K562 (cell line): ENCODE data around the gene CPSF4L. TPM values are rescaled to one million over a fixed set of nuclear protein-coding genes. Genes with fewer than 3 reads are reported as not detected.
A peak's percentile ranks its signal among the peaks of the same experiment; 100 is the strongest.

Experiments used
- ATAC-seq: fragments of 200-7000 bp; cut with Tn5 transposase; 3 replicates; pipeline ENCODE4 v1.9.1; 2020; ENCODE audit warnings: moderate library complexity
- BruUV-seq: library from RNA; stranded (reverse); fragments of 400-500 nt; replicated peaks from 2 replicates; lab custom pipeline; 2021; lab: Mats Ljungman, UMichigan
- CTCF ChIA-PET: fragments of 300-600 bp; formaldehyde crosslinking; extraction: SDS; loops from one replicate; lab custom pipeline; 2021; ENCODE audit warnings: low intra/inter-chr PET ratio; lab: Yijun Ruan, JAX
- POLR2A ChIA-PET: fragments of 300-600, 350-650 bp; sonication (Branson Sonifier 250); formaldehyde crosslinking; extraction: SDS; loops from one replicate; lab custom pipeline; 2021; ENCODE audit warnings: antibody characterized with exemption, inconsistent platforms; lab: Yijun Ruan, JAX
- DNase-seq, 4 experiments: peaks; one replicate each; pipeline versions ENCODE4 v3.0.0 to v3.0.0-alpha.2; 2011 to 2018; ENCODE audit warnings: low spot score in 3 of 4, mixed read lengths in 3 of 4; ENCODE audit errors: extremely low read depth in 1 of 4
- FAIRE-seq: peaks from 2 replicates; lab custom pipeline; 2011; peaks lifted over from hg19 to GRCh38; lab: Jason Lieb, UNC
- H2AFZ ChIP-seq: 2 replicates; pipeline ENCODE4 v1.6.0; 2011; ENCODE audit warnings: low read depth, low read length, control low read depth, inconsistent platforms
- H3K27ac ChIP-seq: fragments of 200-600 bp; 3 replicates; pipeline ENCODE4 v1.8.0; 2011; ENCODE audit warnings: low read depth, mild to moderate bottlenecking, control low read depth, inconsistent platforms, low read length, moderate library complexity, mixed read lengths; ENCODE audit errors: extremely low read depth
- H3K27me3 ChIP-seq, 2 experiments: fragments of 300-600 bp in 1 of 2; 2 replicates in 1 of 2; 3 replicates in 1 of 2; pipeline versions ENCODE4 v1.6.0 to v1.8.0; 2011; ENCODE audit warnings: inconsistent platforms in 2 of 2, low read length in 2 of 2, mild to moderate bottlenecking in 1 of 2, mixed read lengths in 1 of 2, moderate library complexity in 1 of 2; ENCODE audit not compliant: control insufficient read depth in 2 of 2, insufficient read depth in 2 of 2
- H3K36me3 ChIP-seq: fragments of 300-600 bp; 3 replicates; pipeline ENCODE4 v1.8.0; 2011; ENCODE audit warnings: mild to moderate bottlenecking, low read length, inconsistent platforms; ENCODE audit not compliant: control insufficient read depth, insufficient read depth
- H3K4me1 ChIP-seq, 2 experiments: fragments of 200-600 bp in 1 of 2; replicated peaks in 1 of 2; 2 replicates in 1 of 2; 3 replicates in 1 of 2; pipeline versions ENCODE4 v1.5.1 to v1.8.0; 2011; ENCODE audit warnings: inconsistent platforms in 2 of 2, low read length in 2 of 2, mild to moderate bottlenecking in 1 of 2, mixed read lengths in 1 of 2, moderate library complexity in 1 of 2; ENCODE audit not compliant: control insufficient read depth in 2 of 2, insufficient read depth in 2 of 2
- H3K4me2 ChIP-seq: 2 replicates; pipeline ENCODE4 v1.6.1; 2011; ENCODE audit warnings: low read length, control low read depth, inconsistent platforms, mixed read lengths; ENCODE audit not compliant: insufficient read depth
- H3K4me3 ChIP-seq: fragments of 200-600 bp; sonication (generic), shearing (Covaris generic); 2 replicates; pipeline ENCODE4 v1.5.1; 2016; ENCODE audit warnings: control low read depth, inconsistent platforms
- H3K79me2 ChIP-seq: fragments of 200-600 bp; 3 replicates; pipeline ENCODE4 v1.8.0; 2011; ENCODE audit warnings: low read length, inconsistent platforms; ENCODE audit not compliant: control insufficient read depth, insufficient read depth
- H3K9ac ChIP-seq, 2 experiments: 2 replicates each; pipeline versions ENCODE4 v1.6.0 to v1.6.1; 2011; ENCODE audit warnings: low read depth in 2 of 2, low read length in 2 of 2, control low read depth in 1 of 2, inconsistent platforms in 1 of 2, mild to moderate bottlenecking in 1 of 2, mixed read lengths in 1 of 2; ENCODE audit not compliant: insufficient read depth in 1 of 2
- H3K9me1 ChIP-seq: one replicate; pipeline ENCODE4 v1.6.0; 2011; ENCODE audit warnings: inconsistent platforms, mild to moderate bottlenecking, low read length, moderate library complexity; ENCODE audit not compliant: control insufficient read depth, insufficient read depth
- H3K9me3 ChIP-seq: replicated peaks from 2 replicates; pipeline ENCODE4 v1.5.1; 2011; ENCODE audit warnings: low read depth, low read length, inconsistent platforms; ENCODE audit not compliant: control insufficient read depth, insufficient read depth
- H4K20me1 ChIP-seq: replicated peaks from 2 replicates; pipeline ENCODE4 v1.6.1; 2011; ENCODE audit warnings: low read length, inconsistent platforms, mixed read lengths; ENCODE audit not compliant: control insufficient read depth, insufficient read depth
- GTF2F1 ChIP-seq: IDR thresholded peaks from 2 replicates; pipeline ENCODE4 v1.6.1; 2011; ENCODE audit warnings: low read depth, low read length, improper control_type of control experiment
- MIER1 ChIP-seq: fragments of 450-650 bp; IDR thresholded peaks from 2 replicates; pipeline ENCODE4 v1.6.1; 2016; ENCODE audit warnings: antibody characterized with exemption, mild to moderate bottlenecking, low read depth
- MYBL2 ChIP-seq, 2 experiments: fragments of 450-650 bp in 1 of 2; sonication (generic) in 1 of 2; formaldehyde crosslinking in 1 of 2; IDR thresholded peaks; 2 replicates each; pipeline versions ENCODE4 v1.6.1 to v1.8.1; 2017 to 2022; ENCODE audit warnings: borderline replicate concordance in 1 of 2, inconsistent platforms in 1 of 2, low read depth in 1 of 2, mild to moderate bottlenecking in 1 of 2, missing genetic modification reagents in 1 of 2, moderate library complexity in 1 of 2
- NFATC3 ChIP-seq: fragments of 450-650 bp; IDR thresholded peaks from 2 replicates; pipeline ENCODE4 v1.6.1; 2017; ENCODE audit warnings: mild to moderate bottlenecking
- PHF21A ChIP-seq: fragments of 450-650 bp; IDR thresholded peaks from 2 replicates; pipeline ENCODE4 v1.6.1; 2017; ENCODE audit warnings: low read depth, borderline replicate concordance
- SMAD3 ChIP-seq: fragments of 450-650 bp; formaldehyde crosslinking; conservative IDR thresholded peaks from 2 replicates; pipeline ENCODE4 v1.4.0; 2020; ENCODE audit warnings: mild to moderate bottlenecking
- ZZZ3 ChIP-seq: fragments of 450-650 bp; IDR thresholded peaks from 2 replicates; pipeline ENCODE4 v1.6.1; 2016; ENCODE audit warnings: antibody characterized with exemption, mild to moderate bottlenecking, moderate library complexity
- WGBS: fragments of 100-300 bp; shearing (Covaris generic); methylation state at CpG from one replicate; pipeline ENCODE4 v1.1.6; 2016; ENCODE audit warnings: low coverage, mixed read lengths; ENCODE audit not compliant: insufficient coverage; ENCODE audit errors: missing lambda C conversion rate; 5-methylcytosine and 5-hydroxymethylcytosine counted together
- in situ Hi-C: fragments of 300-500 bp; cut with MboI; formaldehyde crosslinking; loops from 4 replicates; pipeline ENCODE4 v1.15.0; 2018; ENCODE audit warnings: inconsistent platforms, mixed read lengths
- intact Hi-C: fragments of 100-400 bp; cut with micrococcal nuclease; formaldehyde crosslinking; loops from 2 replicates; pipeline ENCODE4 v1.14.2; 2022
- polyA plus RNA-seq, 8 experiments: library from polyadenylated mRNA; depleted of rRNA in 4 of 8; stranded (reverse) in 5 of 8; unstranded in 3 of 8; fragments of >200 nt; fragmentation: Nextera tagmentation in 2 of 8; fragmentation: Illumina TruSeq in 1 of 8; extraction: Ambion mirVana in 2 of 8; extraction: Trizol in 1 of 8; gene quantifications; 2 replicates each; pipeline versions ENCODE4 v1.2.1 to v1.2.3, GENCODE V29; 2011 to 2014; ENCODE audit warnings: inconsistent platforms in 1 of 8, missing spikeins in 1 of 8
- total RNA-seq, 7 experiments: library from RNA; depleted of rRNA in 6 of 7; stranded (reverse); fragments of >200 nt in 6 of 7; fragmentation: Illumina TruSeq in 2 of 7; extraction: Trizol in 2 of 7; gene quantifications; 2 replicates each; pipeline versions ENCODE4 v1.2.1 to v1.2.3, GENCODE V29; 2011 to 2021; ENCODE audit warnings: low replicate concordance in 1 of 7
- TF ChIP-seq, protein P1 (sequence below): fragments of 450-650 bp; IDR thresholded peaks from 2 replicates; pipeline ENCODE4 v1.6.1; 2016
- TF ChIP-seq, protein P2 (sequence below), 2 experiments: IDR thresholded peaks in 1 of 2; conservative IDR thresholded peaks in 1 of 2; 2 replicates each; pipeline ENCODE4 v1.6.1; 2016; ENCODE audit warnings: low read depth in 2 of 2, mild to moderate bottlenecking in 1 of 2, missing compliant biosample characterization in 1 of 2, missing genetic modification characterization in 1 of 2, moderate library complexity in 1 of 2
- TF ChIP-seq, protein P3 (sequence below): fragments of 200-800 bp; sonication (Bioruptor generic); IDR thresholded peaks from 2 replicates; pipeline ENCODE4 v1.6.1; 2016; ENCODE audit warnings: missing genetic modification characterization, missing compliant biosample characterization
- TF ChIP-seq, protein P4 (sequence below): fragments of 250-450 bp; sonication (Bioruptor Pico); IDR thresholded peaks from 2 replicates; pipeline ENCODE4 v1.9.0; 2021; ENCODE audit warnings: mild to moderate bottlenecking

The CPSF4L gene
- total and polyA plus RNA-seq, 9 of the 15 experiments (the other 6 are each of a cell fraction or from before 2014, with no cell fraction given) = not detected

DNA sequence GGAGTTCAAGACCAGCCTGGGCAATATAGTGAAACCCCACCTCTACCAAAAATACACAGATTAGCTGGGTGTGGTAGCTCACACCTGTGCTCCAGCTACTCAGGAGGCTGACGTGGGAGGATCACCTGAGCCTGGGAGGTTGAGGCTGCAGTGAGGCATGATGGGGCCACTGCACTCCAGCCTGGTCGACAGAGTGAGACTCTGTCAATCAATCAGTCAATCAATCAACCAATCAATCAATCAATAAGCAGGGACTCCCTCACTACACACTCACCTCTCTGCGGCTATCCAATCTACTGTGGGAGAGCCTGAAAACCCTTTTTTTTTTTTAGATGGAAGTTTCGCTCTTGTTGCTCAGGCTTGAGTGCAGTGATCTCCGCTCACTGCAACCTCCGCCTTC is 31.6 kb downstream of the CPSF4L start:
- FAIRE-seq (no peak), DNase-seq (no peak), ATAC-seq (no peak)
- Histone ChIP-seq H2AFZ (no peak overlapping the region), H3K4me1 (peaks cover 19 to 37% of the 10 kb centered on the region in 2 experiments), H3K9me1 (no peaks in the 10 kb centered on the region), H4K20me1 (peaks cover 11% of the 10 kb centered on the region; the same call in 1 of the 2 replicates), H3K9me3 (no peaks in the 10 kb centered on the region), H3K27me3 (no peaks in the 10 kb centered on the region), H3K27ac (no peak overlapping the region), H3K9ac (peak overlapping the region in 1 of 2 experiments; percentile 24; a peak in 1 of 4 replicates), H3K36me3 (peaks cover 29% of the 10 kb centered on the region), H3K79me2 (peaks cover 86% of the 10 kb centered on the region), H3K4me2 (peak overlapping the region; percentile 97), H3K4me3 (no peak overlapping the region)
- CTCF ChIA-PET = no interaction called here
- intact Hi-C loops (no loop called here), in situ Hi-C loops (no loop called here)
- WGBS = 75% methylated on average over 5 of the region's 6 CpGs
- POLR2A ChIA-PET = no interaction called here
- BruUV-seq = no TSS peak
- no peak for TF ChIP-seq GTF2F1
- TF ChIP-seq, protein P1, sequence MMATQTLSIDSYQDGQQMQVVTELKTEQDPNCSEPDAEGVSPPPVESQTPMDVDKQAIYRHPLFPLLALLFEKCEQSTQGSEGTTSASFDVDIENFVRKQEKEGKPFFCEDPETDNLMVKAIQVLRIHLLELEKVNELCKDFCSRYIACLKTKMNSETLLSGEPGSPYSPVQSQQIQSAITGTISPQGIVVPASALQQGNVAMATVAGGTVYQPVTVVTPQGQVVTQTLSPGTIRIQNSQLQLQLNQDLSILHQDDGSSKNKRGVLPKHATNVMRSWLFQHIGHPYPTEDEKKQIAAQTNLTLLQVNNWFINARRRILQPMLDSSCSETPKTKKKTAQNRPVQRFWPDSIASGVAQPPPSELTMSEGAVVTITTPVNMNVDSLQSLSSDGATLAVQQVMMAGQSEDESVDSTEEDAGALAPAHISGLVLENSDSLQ = peak; percentile 35; the same call in 1 of the 2 replicates
- no peak for TF ChIP-seq NFATC3
- TF ChIP-seq ZZZ3 = no peak
- TF ChIP-seq, protein P2, sequence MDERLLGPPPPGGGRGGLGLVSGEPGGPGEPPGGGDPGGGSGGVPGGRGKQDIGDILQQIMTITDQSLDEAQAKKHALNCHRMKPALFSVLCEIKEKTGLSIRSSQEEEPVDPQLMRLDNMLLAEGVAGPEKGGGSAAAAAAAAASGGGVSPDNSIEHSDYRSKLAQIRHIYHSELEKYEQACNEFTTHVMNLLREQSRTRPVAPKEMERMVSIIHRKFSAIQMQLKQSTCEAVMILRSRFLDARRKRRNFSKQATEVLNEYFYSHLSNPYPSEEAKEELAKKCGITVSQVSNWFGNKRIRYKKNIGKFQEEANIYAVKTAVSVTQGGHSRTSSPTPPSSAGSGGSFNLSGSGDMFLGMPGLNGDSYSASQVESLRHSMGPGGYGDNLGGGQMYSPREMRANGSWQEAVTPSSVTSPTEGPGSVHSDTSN (CRISPR knock-in tag; IDR thresholded peaks at IDR 0.05; ENCODE audit: low read depth) = no peak
- TF ChIP-seq, protein P2 (tag; conservative IDR thresholded peaks at IDR 0.05; ENCODE audit: low read depth) = peak; percentile 51; the same call in 1 of the 2 replicates
- 0 out of 2 replicates have a peak, but pooled peaks have one; percentile 35 for TF ChIP-seq MIER1
- TF ChIP-seq PHF21A = no peak
- TF ChIP-seq, protein P3, sequence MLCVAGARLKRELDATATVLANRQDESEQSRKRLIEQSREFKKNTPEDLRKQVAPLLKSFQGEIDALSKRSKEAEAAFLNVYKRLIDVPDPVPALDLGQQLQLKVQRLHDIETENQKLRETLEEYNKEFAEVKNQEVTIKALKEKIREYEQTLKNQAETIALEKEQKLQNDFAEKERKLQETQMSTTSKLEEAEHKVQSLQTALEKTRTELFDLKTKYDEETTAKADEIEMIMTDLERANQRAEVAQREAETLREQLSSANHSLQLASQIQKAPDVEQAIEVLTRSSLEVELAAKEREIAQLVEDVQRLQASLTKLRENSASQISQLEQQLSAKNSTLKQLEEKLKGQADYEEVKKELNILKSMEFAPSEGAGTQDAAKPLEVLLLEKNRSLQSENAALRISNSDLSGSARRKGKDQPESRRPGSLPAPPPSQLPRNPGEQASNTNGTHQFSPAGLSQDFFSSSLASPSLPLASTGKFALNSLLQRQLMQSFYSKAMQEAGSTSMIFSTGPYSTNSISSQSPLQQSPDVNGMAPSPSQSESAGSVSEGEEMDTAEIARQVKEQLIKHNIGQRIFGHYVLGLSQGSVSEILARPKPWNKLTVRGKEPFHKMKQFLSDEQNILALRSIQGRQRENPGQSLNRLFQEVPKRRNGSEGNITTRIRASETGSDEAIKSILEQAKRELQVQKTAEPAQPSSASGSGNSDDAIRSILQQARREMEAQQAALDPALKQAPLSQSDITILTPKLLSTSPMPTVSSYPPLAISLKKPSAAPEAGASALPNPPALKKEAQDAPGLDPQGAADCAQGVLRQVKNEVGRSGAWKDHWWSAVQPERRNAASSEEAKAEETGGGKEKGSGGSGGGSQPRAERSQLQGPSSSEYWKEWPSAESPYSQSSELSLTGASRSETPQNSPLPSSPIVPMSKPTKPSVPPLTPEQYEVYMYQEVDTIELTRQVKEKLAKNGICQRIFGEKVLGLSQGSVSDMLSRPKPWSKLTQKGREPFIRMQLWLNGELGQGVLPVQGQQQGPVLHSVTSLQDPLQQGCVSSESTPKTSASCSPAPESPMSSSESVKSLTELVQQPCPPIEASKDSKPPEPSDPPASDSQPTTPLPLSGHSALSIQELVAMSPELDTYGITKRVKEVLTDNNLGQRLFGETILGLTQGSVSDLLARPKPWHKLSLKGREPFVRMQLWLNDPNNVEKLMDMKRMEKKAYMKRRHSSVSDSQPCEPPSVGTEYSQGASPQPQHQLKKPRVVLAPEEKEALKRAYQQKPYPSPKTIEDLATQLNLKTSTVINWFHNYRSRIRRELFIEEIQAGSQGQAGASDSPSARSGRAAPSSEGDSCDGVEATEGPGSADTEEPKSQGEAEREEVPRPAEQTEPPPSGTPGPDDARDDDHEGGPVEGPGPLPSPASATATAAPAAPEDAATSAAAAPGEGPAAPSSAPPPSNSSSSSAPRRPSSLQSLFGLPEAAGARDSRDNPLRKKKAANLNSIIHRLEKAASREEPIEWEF = 0 out of 2 replicates have a peak, but pooled peaks have one; percentile 26
- TF ChIP-seq MYBL2 (IDR thresholded peaks at IDR 0.05; ENCODE audit: low read depth) = no peak
- no peak for TF ChIP-seq MYBL2 (CRISPR knock-in tag; IDR thresholded peaks at IDR 0.05; ENCODE audit: borderline replicate concordance)
- TF ChIP-seq, protein P4, sequence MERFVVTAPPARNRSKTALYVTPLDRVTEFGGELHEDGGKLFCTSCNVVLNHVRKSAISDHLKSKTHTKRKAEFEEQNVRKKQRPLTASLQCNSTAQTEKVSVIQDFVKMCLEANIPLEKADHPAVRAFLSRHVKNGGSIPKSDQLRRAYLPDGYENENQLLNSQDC (CRISPR knock-in tag) = no peak
- no peak for TF ChIP-seq SMAD3 (CRISPR knock-in tag)
